ENCODE results near the gene ARHGAP40. TPM values are rescaled to one million over a fixed set of nuclear protein-coding genes. Genes with fewer than 3 reads are reported as not detected.

The ARHGAP40 gene
- total RNA-seq, 2 donors from 2014 or later = not detected

- H3K4me3 Mint-ChIP-seq = no peak overlapping the region
- peaks cover 36% of the 10 kb centered on the region for H3K27me3 Mint-ChIP-seq
- peak; percentile 17 to 43 (median 29) for DNase-seq
- H3K9me3 ChIP-seq (ENCODE audit: control insufficient read depth, low read length, poor library complexity, severe bottlenecking) = no peaks in the 10 kb centered on the region
- peaks cover 2% of the 10 kb centered on the region for H3K36me3 Mint-ChIP-seq (ENCODE audit: low read depth)
- no peak overlapping the region for H3K27ac Mint-ChIP-seq
- ATAC-seq = peak; percentile 85
- peaks cover 12% of the 10 kb centered on the region for H3K4me1 Mint-ChIP-seq
Measured at GRCh38 chr20:38633577-38634093, 32.0 kb downstream of the ARHGAP40 start.

DNA sequence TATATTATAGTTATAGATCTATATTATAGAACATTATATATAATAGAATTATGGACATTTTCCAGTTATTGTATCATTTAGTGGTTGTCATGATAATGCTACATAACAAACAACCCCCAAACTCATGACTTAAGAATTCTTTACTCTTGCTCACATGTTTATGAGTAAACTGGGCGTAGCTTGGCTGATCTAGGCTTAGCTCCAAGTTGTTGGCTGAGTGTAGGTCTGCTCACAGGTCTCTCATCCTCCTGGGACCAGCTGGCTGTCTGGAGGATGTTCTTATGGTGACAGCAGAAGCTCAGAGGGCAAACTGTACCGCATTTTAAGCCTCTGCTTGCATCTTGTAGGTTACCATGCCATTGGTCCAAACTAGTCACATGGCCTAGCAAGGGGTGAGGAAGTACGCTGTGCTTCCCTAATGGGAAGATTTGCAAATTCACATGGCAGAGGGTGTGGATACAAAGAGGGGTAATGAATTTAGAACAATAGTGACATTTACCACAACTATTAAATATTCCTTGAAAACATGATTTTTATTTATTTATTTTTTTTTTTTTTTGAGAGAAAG is 34.2 kb downstream of the ARHGAP40 start:
- ATAC-seq (no peak), DNase-seq (no peak)
- Mint-ChIP-seq H3K36me3 (ENCODE audit: low read depth) (peaks cover 2% of the 10 kb centered on the region), H3K27ac (peak overlapping the region; percentile 4), H3K4me3 (no peak overlapping the region), H3K4me1 (peaks cover 17% of the 10 kb centered on the region), H3K27me3 (peaks cover 51% of the 10 kb centered on the region)
- H3K9me3 ChIP-seq (ENCODE audit: control insufficient read depth, low read length, poor library complexity, severe bottlenecking) = no peaks in the 10 kb centered on the region

- no peak for DNase-seq
- H3K27me3 Mint-ChIP-seq = peaks cover 75% of the 10 kb centered on the region
Measured at GRCh38 chr20:38640521-38640920, 38.9 kb downstream of the ARHGAP40 start.

GRCh38 chr20:38642498-38642897 is 40.9 kb downstream of the ARHGAP40 start:
- DNase-seq = no peak
- Mint-ChIP-seq H3K36me3 (ENCODE audit: low read depth) (peaks cover 5% of the 10 kb centered on the region), H3K4me1 (peaks cover 16% of the 10 kb centered on the region)

More at GRCh38 chr20:38640521-38640920, 38.9 kb downstream of the ARHGAP40 start:
- peak overlapping the region; percentile 55 for H3K4me3 Mint-ChIP-seq
- H3K4me1 Mint-ChIP-seq = peaks cover 12% of the 10 kb centered on the region
- ATAC-seq = no peak
- no peak overlapping the region for H3K27ac Mint-ChIP-seq
- no peaks in the 10 kb centered on the region for H3K9me3 ChIP-seq (ENCODE audit: control insufficient read depth, low read length, poor library complexity, severe bottlenecking)
- peaks cover 8% of the 10 kb centered on the region for H3K36me3 Mint-ChIP-seq (ENCODE audit: low read depth)

GRCh38 chr20:38644588-38645260 is 43.1 kb downstream of the ARHGAP40 start:
- H3K36me3 Mint-ChIP-seq (ENCODE audit: low read depth) = peaks cover 5% of the 10 kb centered on the region
- H3K9me3 ChIP-seq (ENCODE audit: control insufficient read depth, low read length, poor library complexity, severe bottlenecking) = no peaks in the 10 kb centered on the region
- H3K4me1 Mint-ChIP-seq = peaks cover 16% of the 10 kb centered on the region
- peak overlapping the region; percentile 57 for H3K27ac Mint-ChIP-seq
- H3K27me3 Mint-ChIP-seq = peaks cover 75% of the 10 kb centered on the region
- no peak for DNase-seq
- no peak for ATAC-seq
- H3K4me3 Mint-ChIP-seq = no peak overlapping the region

More at GRCh38 chr20:38642498-38642897, 40.9 kb downstream of the ARHGAP40 start:
- ATAC-seq = no peak
- no peak overlapping the region for H3K4me3 Mint-ChIP-seq
- H3K27me3 Mint-ChIP-seq = peaks cover 85% of the 10 kb centered on the region
- H3K27ac Mint-ChIP-seq = no peak overlapping the region
- H3K9me3 ChIP-seq (ENCODE audit: control insufficient read depth, low read length, poor library complexity, severe bottlenecking) = no peaks in the 10 kb centered on the region

DNA sequence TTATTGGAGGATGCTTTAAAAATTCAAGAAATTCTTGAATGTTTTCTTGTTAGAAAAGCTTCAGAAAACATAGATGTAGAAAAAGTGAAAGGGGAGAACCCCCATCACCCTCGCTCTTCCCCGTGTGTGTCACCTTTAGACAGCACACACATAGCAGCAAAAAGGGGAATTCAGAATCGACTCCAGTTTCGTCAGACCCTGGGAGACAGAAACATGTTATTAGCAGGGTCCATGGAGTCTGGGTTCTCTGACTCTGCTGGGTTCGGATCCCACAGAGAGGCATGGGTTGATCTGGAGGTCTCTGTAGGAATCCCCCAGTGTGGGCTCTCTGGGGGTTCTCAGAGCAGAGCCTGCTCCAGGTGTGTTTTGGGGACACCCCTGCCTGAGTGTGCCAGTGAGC is 43.7 kb downstream of the ARHGAP40 start:
- Mint-ChIP-seq H3K4me3 (no peak overlapping the region), H3K27ac (peak overlapping the region; percentile 57), H3K27me3 (peaks cover 72% of the 10 kb centered on the region), H3K36me3 (ENCODE audit: low read depth) (peaks cover 5% of the 10 kb centered on the region), H3K4me1 (peaks cover 13% of the 10 kb centered on the region)
- no peak for DNase-seq
- no peaks in the 10 kb centered on the region for H3K9me3 ChIP-seq (ENCODE audit: control insufficient read depth, low read length, poor library complexity, severe bottlenecking)
- ATAC-seq = no peak

DNA sequence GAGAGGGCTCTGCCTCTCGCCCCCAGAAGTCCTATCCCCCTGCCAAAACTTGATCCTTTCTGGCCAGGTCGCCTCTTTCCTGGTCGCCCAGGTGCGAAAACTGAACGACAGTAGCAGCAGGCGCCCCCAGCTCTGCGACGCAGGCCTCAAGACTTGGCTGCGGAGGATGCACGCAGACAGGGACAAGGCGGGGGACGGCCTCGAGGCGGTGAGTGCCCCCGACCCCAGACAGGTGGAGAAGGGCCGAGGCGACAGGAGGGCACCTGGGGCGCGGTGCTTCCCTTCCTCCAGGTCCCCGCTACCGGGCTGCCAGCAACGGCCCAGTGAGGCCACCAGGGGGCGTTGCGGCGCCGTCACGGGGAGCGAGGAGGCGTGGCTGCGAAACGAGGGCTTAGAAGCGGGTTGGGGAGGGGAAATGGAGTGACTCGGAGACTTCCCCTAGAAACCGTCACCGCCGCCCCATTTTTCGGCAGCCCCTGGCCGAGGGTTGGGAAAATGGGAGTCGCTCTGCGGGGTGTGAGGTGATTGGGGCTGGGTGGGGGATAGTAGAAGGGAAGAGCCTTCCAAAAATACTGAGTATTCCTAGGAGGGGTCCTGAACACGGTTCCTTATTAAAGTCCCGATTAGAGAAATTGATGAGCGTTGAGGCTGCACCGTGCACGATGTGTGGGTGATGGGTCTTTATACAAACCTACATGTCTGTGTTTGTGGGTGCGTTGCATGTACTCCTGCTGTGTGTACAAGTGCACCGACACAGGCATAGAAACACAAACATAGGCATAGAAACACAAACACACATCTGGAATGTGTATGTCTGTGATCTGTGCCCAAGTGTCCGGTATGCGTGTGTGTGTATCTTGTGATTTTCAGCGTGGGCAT is 44.6 kb downstream of the ARHGAP40 start:
- ATAC-seq (peak; percentile 98), DNase-seq (peak; percentile 84 to 93 (median 89))
- Mint-ChIP-seq H3K4me1 (peaks cover 12% of the 10 kb centered on the region), H3K27ac (no peak overlapping the region), H3K27me3 (peaks cover 64% of the 10 kb centered on the region), H3K4me3 (peak overlapping the region; percentile 78), H3K36me3 (ENCODE audit: low read depth) (peaks cover 5% of the 10 kb centered on the region)
- no peaks in the 10 kb centered on the region for H3K9me3 ChIP-seq (ENCODE audit: control insufficient read depth, low read length, poor library complexity, severe bottlenecking)

- no peak overlapping the region for H3K27ac Mint-ChIP-seq
- H3K9me3 ChIP-seq (ENCODE audit: control insufficient read depth, low read length, poor library complexity, severe bottlenecking) = no peaks in the 10 kb centered on the region
- peaks cover 5% of the 10 kb centered on the region for H3K36me3 Mint-ChIP-seq (ENCODE audit: low read depth)
- H3K27me3 Mint-ChIP-seq = peaks cover 38% of the 10 kb centered on the region
- peaks cover 12% of the 10 kb centered on the region for H3K4me1 Mint-ChIP-seq
- DNase-seq (no peak), ATAC-seq (no peak)
- H3K4me3 Mint-ChIP-seq = no peak overlapping the region
Measured at GRCh38 chr20:38649275-38649891, 47.8 kb downstream of the ARHGAP40 start.

DNA sequence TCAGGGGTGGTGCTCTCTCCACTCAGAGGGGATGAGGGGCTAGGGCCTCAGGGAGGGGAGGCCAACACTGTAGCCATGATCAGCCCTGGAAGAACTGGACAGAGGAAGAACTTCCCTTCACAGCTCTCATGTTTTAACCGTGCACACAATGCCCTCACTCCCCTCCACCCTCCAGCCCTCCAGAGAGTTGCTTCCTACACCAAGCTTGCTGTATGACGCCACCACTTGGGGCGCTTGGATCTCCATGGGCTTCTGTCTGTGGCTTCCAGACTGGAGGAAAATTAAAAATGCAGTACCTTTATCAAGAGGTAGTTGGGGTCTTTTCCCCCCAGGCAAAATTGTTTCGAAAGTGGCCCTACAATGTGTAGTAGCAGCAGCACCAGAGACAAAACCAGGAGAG is 48.4 kb downstream of the ARHGAP40 start:
- no peaks in the 10 kb centered on the region for H3K36me3 Mint-ChIP-seq (ENCODE audit: low read depth)
- H3K4me1 Mint-ChIP-seq = peaks cover 7% of the 10 kb centered on the region
- peaks cover 32% of the 10 kb centered on the region for H3K27me3 Mint-ChIP-seq
- ATAC-seq (no peak), DNase-seq (no peak)
- no peak overlapping the region for H3K27ac Mint-ChIP-seq
- no peaks in the 10 kb centered on the region for H3K9me3 ChIP-seq (ENCODE audit: control insufficient read depth, low read length, poor library complexity, severe bottlenecking)
- no peak overlapping the region for H3K4me3 Mint-ChIP-seq

DNA sequence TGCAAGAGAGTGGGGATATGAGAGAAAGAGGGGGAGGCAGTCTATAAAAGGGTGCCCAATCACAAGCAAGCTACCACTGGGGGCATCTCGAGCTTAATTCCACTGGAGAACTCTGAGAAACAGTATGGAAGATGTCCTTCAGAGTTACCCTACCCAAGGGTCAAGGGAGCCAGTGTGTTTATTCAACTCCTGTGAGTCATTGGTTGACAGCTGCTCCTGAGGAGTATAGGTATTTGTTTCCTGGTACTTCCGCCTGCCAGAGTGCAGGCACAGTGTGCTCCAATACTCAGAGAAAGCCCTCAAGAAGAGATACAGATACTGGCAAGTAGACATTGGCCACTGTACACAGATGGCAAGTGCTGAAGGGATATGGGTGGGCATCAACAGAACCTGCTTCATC is 49.5 kb downstream of the ARHGAP40 start:
- Mint-ChIP-seq H3K27me3 (peaks cover 30% of the 10 kb centered on the region), H3K4me1 (peaks cover 6% of the 10 kb centered on the region), H3K36me3 (ENCODE audit: low read depth) (no peaks in the 10 kb centered on the region), H3K27ac (no peak overlapping the region), H3K4me3 (no peak overlapping the region)
- no peaks in the 10 kb centered on the region for H3K9me3 ChIP-seq (ENCODE audit: control insufficient read depth, low read length, poor library complexity, severe bottlenecking)
- ATAC-seq (no peak), DNase-seq (no peak)

DNA sequence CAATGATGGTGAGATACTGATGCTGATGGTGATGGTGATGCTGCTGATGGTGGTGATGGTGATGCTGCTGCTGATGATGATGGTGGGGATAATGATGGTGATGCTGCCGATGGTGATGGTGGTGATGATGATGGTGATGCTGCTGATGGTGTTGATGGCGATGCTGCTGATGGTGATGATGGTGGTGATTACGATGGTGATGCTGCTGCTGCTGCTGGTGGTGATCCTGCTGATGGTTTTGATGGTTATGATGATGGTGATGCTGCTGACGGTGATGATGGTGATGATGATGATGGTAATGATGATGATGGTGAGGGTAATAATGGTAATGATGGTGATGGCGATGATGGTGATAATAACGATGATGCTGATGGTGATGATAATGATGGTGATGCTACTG is 50.0 kb downstream of the ARHGAP40 start:
- H3K36me3 Mint-ChIP-seq (ENCODE audit: low read depth) = no peaks in the 10 kb centered on the region
- DNase-seq (no peak), ATAC-seq (no peak)
- no peak overlapping the region for H3K27ac Mint-ChIP-seq
- H3K27me3 Mint-ChIP-seq = peaks cover 26% of the 10 kb centered on the region
- no peaks in the 10 kb centered on the region for H3K9me3 ChIP-seq (ENCODE audit: control insufficient read depth, low read length, poor library complexity, severe bottlenecking)
- H3K4me3 Mint-ChIP-seq = no peak overlapping the region
- peaks cover 2% of the 10 kb centered on the region for H3K4me1 Mint-ChIP-seq

GRCh38 chr20:38652995-38653394 is 51.4 kb downstream of the ARHGAP40 start:
- H3K36me3 Mint-ChIP-seq (ENCODE audit: low read depth) = no peaks in the 10 kb centered on the region
- no peaks in the 10 kb centered on the region for H3K9me3 ChIP-seq (ENCODE audit: control insufficient read depth, low read length, poor library complexity, severe bottlenecking)
- no peak overlapping the region for H3K27ac Mint-ChIP-seq
- H3K4me3 Mint-ChIP-seq = no peak overlapping the region
- peaks cover 23% of the 10 kb centered on the region for H3K27me3 Mint-ChIP-seq
- H3K4me1 Mint-ChIP-seq = peaks cover under 1% of the 10 kb centered on the region
- no peak for DNase-seq
- no peak for ATAC-seq

GRCh38 chr20:38657390-38657789 is 55.8 kb downstream of the ARHGAP40 start:
- peaks cover 6% of the 10 kb centered on the region for H3K4me1 Mint-ChIP-seq
- ATAC-seq (no peak), DNase-seq (no peak)
- peaks cover 43% of the 10 kb centered on the region for H3K27me3 Mint-ChIP-seq
- no peak overlapping the region for H3K4me3 Mint-ChIP-seq
- no peak overlapping the region for H3K27ac Mint-ChIP-seq
- no peaks in the 10 kb centered on the region for H3K36me3 Mint-ChIP-seq (ENCODE audit: low read depth)
- H3K9me3 ChIP-seq (ENCODE audit: control insufficient read depth, low read length, poor library complexity, severe bottlenecking) = no peaks in the 10 kb centered on the region

All from T-helper 17 cell (primary cell).